HG02973 (cell line): Measurements from ENCODE around the gene RXRA.
"Not testable (repeated sequence)": the region's sequence is repeated elsewhere in the genome, so short reads cannot be mapped to it uniquely, and the experiment has no call there.

Source experiments
- ATAC-seq: cut with Tn5 transposase; IDR thresholded peaks from one replicate; pipeline ENCODE4 v1.9.1; 2021; ENCODE audit warnings: moderate library complexity; ENCODE audit not compliant: unreplicated experiment

Gene RXRA

GRCh38 chr9:134293611-134294152 lies 32.6 kb upstream of the RXRA start:
- ATAC-seq, result no peak

GRCh38 chr9:134294153-134295071 lies 31.8 kb upstream of the RXRA start:
- no peak for ATAC-seq

GRCh38 chr9:134295101-134295745 lies 31.0 kb upstream of the RXRA start:
- ATAC-seq, result no peak

GRCh38 chr9:134295746-134296250 lies 30.5 kb upstream of the RXRA start:
- ATAC-seq, result no peak

GRCh38 chr9:134296301-134297082 lies 29.8 kb upstream of the RXRA start:
- ATAC-seq, result no peak

GRCh38 chr9:134297083-134297410 lies 29.2 kb upstream of the RXRA start:
- ATAC-seq, result no peak

- ATAC-seq, result no peak
Measured at GRCh38 chr9:134297576-134297975, 28.7 kb upstream of the RXRA start.

GRCh38 chr9:134298000-134298399 lies 28.3 kb upstream of the RXRA start:
- no peak for ATAC-seq

- ATAC-seq, result no peak
Measured at GRCh38 chr9:134299068-134299467, 27.2 kb upstream of the RXRA start.

- ATAC-seq, result no peak
Measured at GRCh38 chr9:134299883-134300282, 26.4 kb upstream of the RXRA start.

GRCh38 chr9:134301387-134302129 lies 24.7 kb upstream of the RXRA start:
- no peak for ATAC-seq

GRCh38 chr9:134302130-134302817 lies 24.0 kb upstream of the RXRA start:
- ATAC-seq, result no peak

GRCh38 chr9:134303601-134304000 lies 22.7 kb upstream of the RXRA start:
- no peak for ATAC-seq

GRCh38 chr9:134304261-134304660 lies 22.0 kb upstream of the RXRA start:
- no peak for ATAC-seq

GRCh38 chr9:134304690-134305089 lies 21.6 kb upstream of the RXRA start:
- ATAC-seq, result no peak

GRCh38 chr9:134305533-134305932 lies 20.7 kb upstream of the RXRA start:
- no peak for ATAC-seq

- ATAC-seq, result not testable (repeated sequence)
Measured at GRCh38 chr9:134306042-134306441, 20.2 kb upstream of the RXRA start.

- no peak for ATAC-seq
Measured at GRCh38 chr9:134306636-134307600, 19.3 kb upstream of the RXRA start.
